Choroid plexus epithelial cell (primary cell): ENCODE data around the gene ANKRD65.
"Not testable (repeated sequence)": the region's sequence is repeated elsewhere in the genome, so short reads cannot be mapped to it uniquely, and the experiment has no call there.

ENCODE experiments used
- DNase-seq: peaks from one replicate; pipeline ENCODE4 v3.0.0-alpha.2; 2010; ENCODE audit warnings: low read depth
- H3K4me3 ChIP-seq: 2 replicates; pipeline ENCODE4 v1.5.1; 2011; ENCODE audit warnings: low read depth, mild to moderate bottlenecking, control low read depth, low read length, moderate library complexity
- CTCF ChIP-seq: conservative IDR thresholded peaks from 2 replicates; pipeline ENCODE4 v1.5.1; 2011; ENCODE audit warnings: low read depth, mild to moderate bottlenecking, control low read depth, inconsistent platforms, low read length, moderate library complexity

Gene ANKRD65

GRCh38 chr1:1455366-1455884 lies 34.3 kb upstream of the ANKRD65 start:
- TF ChIP-seq CTCF: no peak

GRCh38 chr1:1454286-1455056 lies 33.4 kb upstream of the ANKRD65 start:
- DNase-seq, H3K4me3 ChIP-seq: not testable (repeated sequence)

More at GRCh38 chr1:1455366-1455884, 34.3 kb upstream of the ANKRD65 start:
- DNase-seq: no peak
- no peak overlapping the region for H3K4me3 ChIP-seq

- no peak for DNase-seq
- no peak for TF ChIP-seq CTCF
- H3K4me3 ChIP-seq: no peak overlapping the region
Measured at GRCh38 chr1:1452882-1453281, 31.8 kb upstream of the ANKRD65 start.

GRCh38 chr1:1452365-1452739 lies 31.3 kb upstream of the ANKRD65 start:
- H3K4me3 ChIP-seq, DNase-seq: not testable (repeated sequence)

GRCh38 chr1:1451696-1452364 lies 30.8 kb upstream of the ANKRD65 start:
- H3K4me3 ChIP-seq: no peak overlapping the region
- no peak for TF ChIP-seq CTCF
- DNase-seq: no peak

- DNase-seq: not testable (repeated sequence)
Measured at GRCh38 chr1:1450616-1451015, 29.5 kb upstream of the ANKRD65 start.

GRCh38 chr1:1449099-1449739 lies 28.1 kb upstream of the ANKRD65 start, which contains the start of gene ATAD3C:
Gene ATAD3C, plus strand, starts transcription at chr1:1449689. Its CDS starts 995 bp downstream, at chr1:1450684.
- TF ChIP-seq CTCF: no peak
- no peak within 1 kb of the TSS for H3K4me3 ChIP-seq
- DNase-seq: no peak

More at GRCh38 chr1:1450616-1451015, 29.5 kb upstream of the ANKRD65 start:
- H3K4me3 ChIP-seq: not testable (repeated sequence)

GRCh38 chr1:1446631-1447030 lies 25.6 kb upstream of the ANKRD65 start:
- H3K4me3 ChIP-seq, DNase-seq: not testable (repeated sequence)
